Calu3 (cell line): ENCODE results near the gene PRR11. TPM values are rescaled to one million over a fixed set of nuclear protein-coding genes. Genes with fewer than 3 reads are reported as not detected.
"Not testable (repeated sequence)": the region's sequence is repeated elsewhere in the genome, so short reads cannot be mapped to it uniquely, and the experiment has no call there.

Source experiments
- BruUV-seq: library from RNA; stranded (reverse); fragments of 400-500 nt; replicated peaks from 2 replicates; lab custom pipeline; 2021; lab: Mats Ljungman, UMichigan
- CTCF ChIA-PET: fragments of 300-600 bp; sonication (Branson Sonifier 250); formaldehyde crosslinking; loops from one replicate; lab custom pipeline; 2022; ENCODE audit warnings: antibody characterized with exemption; lab: Charles Lee
- DNase-seq: peaks from one replicate; pipeline ENCODE4 v3.0.0; 2022
- H3K27ac Mint-ChIP-seq: one replicate; pipeline ENCODE4 v1.8.0; 2022; ENCODE audit warnings: mixed read lengths; ENCODE audit not compliant: unreplicated experiment
- H3K27me3 Mint-ChIP-seq: one replicate; pipeline ENCODE4 v1.8.0; 2022; ENCODE audit warnings: mixed read lengths; ENCODE audit not compliant: unreplicated experiment
- H3K36me3 Mint-ChIP-seq: one replicate; pipeline ENCODE4 v1.8.0; 2022; ENCODE audit warnings: mild to moderate bottlenecking, moderate library complexity, mixed read lengths; ENCODE audit not compliant: insufficient read depth, unreplicated experiment
- H3K4me1 Mint-ChIP-seq: one replicate; pipeline ENCODE4 v1.8.0; 2022; ENCODE audit warnings: mild to moderate bottlenecking, low read depth, mixed read lengths; ENCODE audit not compliant: unreplicated experiment
- H3K4me3 Mint-ChIP-seq: one replicate; pipeline ENCODE4 v1.8.0; 2022; ENCODE audit warnings: mild to moderate bottlenecking, low read depth, moderate library complexity, mixed read lengths; ENCODE audit not compliant: unreplicated experiment
- H3K9me3 Mint-ChIP-seq: one replicate; pipeline ENCODE4 v1.8.0; 2022; ENCODE audit warnings: low read depth, mixed read lengths; ENCODE audit not compliant: unreplicated experiment
- CTCF ChIP-seq: fragments of 200-600 bp; IDR thresholded peaks from one replicate; pipeline ENCODE4 v1.8.0; 2022; ENCODE audit warnings: antibody characterized with exemption; ENCODE audit not compliant: unreplicated experiment
- intact Hi-C: fragments of 100-400 bp; cut with micrococcal nuclease; formaldehyde crosslinking; loops from one replicate; pipeline ENCODE4 v1.10.0; 2022; ENCODE audit not compliant: unreplicated experiment
- total RNA-seq: library from RNA; stranded (reverse); gene quantifications from 2 replicates; pipeline ENCODE4 v1.2.3, GENCODE V29; 2022

The PRR11 gene
- total RNA-seq, 1 experiment from 2014 or later, result 52.7 TPM

GRCh38 chr17:59129814-59130213 lies 25.7 kb upstream of the PRR11 start:
- Mint-ChIP-seq H3K27me3 (no peaks in the 10 kb centered on the region), H3K4me3 (no peak overlapping the region), H3K27ac (no peak overlapping the region), H3K9me3 (no peaks in the 10 kb centered on the region), H3K4me1 (no peaks in the 10 kb centered on the region), H3K36me3 (no peaks in the 10 kb centered on the region)
- no peak for DNase-seq
- intact Hi-C loops, result no loop called here
- CTCF ChIA-PET, result no interaction called here
- BruUV-seq, result no TSS peak
- no peak for TF ChIP-seq CTCF

GRCh38 chr17:59131131-59131530 lies 24.4 kb upstream of the PRR11 start:
- Mint-ChIP-seq H3K9me3 (no peaks in the 10 kb centered on the region), H3K36me3 (no peaks in the 10 kb centered on the region), H3K27me3 (no peaks in the 10 kb centered on the region), H3K27ac (no peak overlapping the region), H3K4me1 (no peaks in the 10 kb centered on the region), H3K4me3 (no peak overlapping the region)
- DNase-seq, result no peak
- TF ChIP-seq CTCF, result no peak
- no TSS peak for BruUV-seq
- intact Hi-C loops, result no loop called here
- CTCF ChIA-PET, result interaction anchor here (0.7 kb wide), 1 partner anchor 71 kb away, joined by 3 read pairs; no protein-coding TSS in a partner anchor

GRCh38 chr17:59138339-59138738 lies 17.2 kb upstream of the PRR11 start:
- DNase-seq, H3K27ac Mint-ChIP-seq, CTCF ChIA-PET, H3K4me3 Mint-ChIP-seq, H3K36me3 Mint-ChIP-seq, H3K27me3 Mint-ChIP-seq, intact Hi-C loops, H3K4me1 Mint-ChIP-seq, BruUV-seq, H3K9me3 Mint-ChIP-seq: not testable (repeated sequence)

GRCh38 chr17:59139939-59140338 lies 15.6 kb upstream of the PRR11 start:
- DNase-seq, result no peak
- CTCF ChIA-PET, result no interaction called here
- BruUV-seq, result no TSS peak
- Mint-ChIP-seq H3K27ac (no peak overlapping the region), H3K27me3 (no peaks in the 10 kb centered on the region), H3K4me3 (no peak overlapping the region), H3K9me3 (no peaks in the 10 kb centered on the region), H3K4me1 (no peaks in the 10 kb centered on the region), H3K36me3 (no peaks in the 10 kb centered on the region)
- intact Hi-C loops, result no loop called here
- no peak for TF ChIP-seq CTCF

GRCh38 chr17:59141860-59142259 lies 13.7 kb upstream of the PRR11 start:
- Mint-ChIP-seq H3K4me3 (no peak overlapping the region), H3K4me1 (no peaks in the 10 kb centered on the region), H3K27me3 (no peaks in the 10 kb centered on the region), H3K9me3 (no peaks in the 10 kb centered on the region), H3K36me3 (no peaks in the 10 kb centered on the region), H3K27ac (no peak overlapping the region)
- TF ChIP-seq CTCF, result no peak
- intact Hi-C loops, result no loop called here
- DNase-seq, result no peak
- CTCF ChIA-PET, result no interaction called here
- BruUV-seq, result no TSS peak
